Measurements from ENCODE around the gene MARK3. TPM values are rescaled to one million over a fixed set of nuclear protein-coding genes. Genes with fewer than 3 reads are reported as not detected.

Gene MARK3
- total and polyA plus RNA-seq, 10 of the 15 experiments (the other 5 are each of a cell fraction or from before 2014, with no cell fraction given): 10.7 to 75.1 (median 41.4) TPM

GRCh38 chr14:103448097-103448496 lies 62.9 kb downstream of the MARK3 start:
- FAIRE-seq (no peak), DNase-seq (ENCODE audit: low read depth, low spot score) (no peak), ATAC-seq (no peak)
- no peaks in the 10 kb centered on the region for H3K9me3 ChIP-seq (replicated peaks; ENCODE audit: control insufficient read depth, insufficient read depth, low read length)
- peaks cover 13% of the 10 kb centered on the region for H3K79me2 ChIP-seq (ENCODE audit: control insufficient read depth, insufficient read depth, low read length)
- H4K20me1 ChIP-seq (ENCODE audit: control insufficient read depth, insufficient read depth): no peaks in the 10 kb centered on the region
- H3K27me3 ChIP-seq (replicated peaks in 1 of 2; ENCODE audit: control insufficient read depth in 2 of 2, insufficient read depth in 2 of 2, low read length in 1 of 2): no peaks in the 10 kb centered on the region
- no peak overlapping the region for H2AFZ ChIP-seq (ENCODE audit: control insufficient read depth, low read depth, low read length)
- ChIA-PET CTCF (interaction anchor here (0.9 kb wide), 1 partner anchor 70 kb away, joined by 3 read pairs; no protein-coding TSS in a partner anchor), RAD21 (ENCODE audit: unreplicated experiment) (no interaction called here), SMC1A (ENCODE audit: uncharacterized antibody, unreplicated experiment) (interaction anchor here (0.7 to 1.0 kb wide), 3 partner anchors 9 to 56 kb away, joined by 3 to 5 read pairs (median 3); no protein-coding TSS in a partner anchor), POLR2A (no interaction called here)
- BruUV-seq (replicated peaks): no TSS peak
- H3K4me2 ChIP-seq (ENCODE audit: control insufficient read depth, insufficient read depth): no peak overlapping the region
- no peak overlapping the region for H3K27ac ChIP-seq (ENCODE audit: control insufficient read depth, insufficient read depth)
- 75% methylated on average over 2 of the region's 2 CpGs for WGBS (ENCODE audit: insufficient coverage, insufficient replicate concordance, low lambda C conversion rate, missing lambda C conversion rate)
- H3K4me3 ChIP-seq: no peak overlapping the region
- H3K4me1 ChIP-seq (ENCODE audit: control insufficient read depth, insufficient read depth, low read length): peaks cover 2% of the 10 kb centered on the region; the same call in 1 of the 2 replicates
- no peak overlapping the region for H3K9ac ChIP-seq (ENCODE audit: control insufficient read depth, insufficient read depth, low read length)
- intact Hi-C loops (cut with micrococcal nuclease; ENCODE audit: unreplicated experiment) (no loop called here), in situ Hi-C loops (cut with MboI) (no loop called here)
- peaks cover 0 to 8% of the 10 kb centered on the region in 2 experiments; a peak in 2 of 4 replicates for H3K36me3 ChIP-seq (ENCODE audit: control insufficient read depth in 2 of 2, insufficient read depth in 2 of 2, low read length in 1 of 2)
- TF ChIP-seq ZNF207 (IDR thresholded peaks at IDR 0.05; ENCODE audit: borderline replicate concordance) (no peak), NKRF (conservative IDR thresholded peaks at IDR 0.05) (no peak), GABPA (IDR thresholded peaks at IDR 0.05; ENCODE audit: low read depth) (no peak), STAT1 (conservative IDR thresholded peaks at IDR 0.05) (no peak), JUNB (IDR thresholded peaks at IDR 0.05) (no peak), ETV6 (conservative IDR thresholded peaks at IDR 0.05 in 1 of 2, IDR thresholded peaks at IDR 0.05 in 1 of 2; ENCODE audit: borderline replicate concordance in 1 of 2, low read depth in 1 of 2) (no peak), USF1 (IDR thresholded peaks at IDR 0.05; ENCODE audit: borderline replicate concordance, extremely low read length, insufficient read depth, low read depth, low read length) (no peak), NFIC (IDR thresholded peaks at IDR 0.05; ENCODE audit: low read depth, low read length) (no peak), KLF5 (IDR thresholded peaks at IDR 0.05; ENCODE audit: partially characterized antibody) (no peak), CHD2 (IDR thresholded peaks at IDR 0.05; ENCODE audit: borderline replicate concordance, low read depth, low read length) (no peak), YBX1 (IDR thresholded peaks at IDR 0.05) (no peak)

All from GM12878 (cell line).